Activated CD8-positive, alpha-beta memory T cell treated with anti-CD3 and anti-CD28 coated beads for 1 hour (primary cell): ENCODE data around the gene BEST1.
"Not testable (repeated sequence)": the region's sequence is repeated elsewhere in the genome, so short reads cannot be mapped to it uniquely, and the experiment has no call there.

Experiments
- DNase-seq, 2 donors: peaks; one replicate each; pipeline ENCODE4 v3.0.0-alpha.2; 2020; ENCODE audit warnings: low read depth in 1 of 2; ENCODE audit errors: extremely low read depth in 1 of 2

Gene BEST1

GRCh38 chr11:61963282-61964057 is 13.3 kb downstream of the BEST1 start:
- no peak for DNase-seq

- DNase-seq = no peak
These were observed 14.0 kb downstream of the BEST1 start for GRCh38 chr11:61964058-61964665.

GRCh38 chr11:61964666-61965271 is 14.6 kb downstream of the BEST1 start:
- DNase-seq = not testable (repeated sequence)

- no peak for DNase-seq
These were observed 16.6 kb downstream of the BEST1 start for GRCh38 chr11:61966734-61967115.

- DNase-seq = peak; percentile 80 to 86
These were observed 17.2 kb downstream of the BEST1 start, which contains the start of gene FTH1 for GRCh38 chr11:61967116-61967923. Gene FTH1, minus strand, starts transcription at chr11:61967634. Its CDS starts 209 bp downstream, at chr11:61967425.

- no peak for DNase-seq
These were observed 18.0 kb downstream of the BEST1 start for GRCh38 chr11:61967924-61968757.

GRCh38 chr11:61968758-61969390 is 18.7 kb downstream of the BEST1 start:
- no peak for DNase-seq

- DNase-seq = no peak
These were observed 19.2 kb downstream of the BEST1 start for GRCh38 chr11:61969391-61969758.

- DNase-seq = no peak
These were observed 19.9 kb downstream of the BEST1 start for GRCh38 chr11:61969838-61970662.

GRCh38 chr11:61971248-61972111 is 21.3 kb downstream of the BEST1 start:
- no peak for DNase-seq

- DNase-seq = no peak
These were observed 22.0 kb downstream of the BEST1 start for GRCh38 chr11:61972112-61972671.

- no peak for DNase-seq
These were observed 22.7 kb downstream of the BEST1 start for GRCh38 chr11:61972672-61973475.

GRCh38 chr11:61973476-61974162 is 23.5 kb downstream of the BEST1 start:
- no peak for DNase-seq

GRCh38 chr11:61974766-61975631 is 24.8 kb downstream of the BEST1 start:
- no peak for DNase-seq

GRCh38 chr11:61975638-61976419 is 25.7 kb downstream of the BEST1 start:
- no peak for DNase-seq
